Measurements from ENCODE around the gene GSKIP.
A peak's percentile ranks its signal among the peaks of the same experiment; 100 is the strongest.

The GSKIP gene

DNA sequence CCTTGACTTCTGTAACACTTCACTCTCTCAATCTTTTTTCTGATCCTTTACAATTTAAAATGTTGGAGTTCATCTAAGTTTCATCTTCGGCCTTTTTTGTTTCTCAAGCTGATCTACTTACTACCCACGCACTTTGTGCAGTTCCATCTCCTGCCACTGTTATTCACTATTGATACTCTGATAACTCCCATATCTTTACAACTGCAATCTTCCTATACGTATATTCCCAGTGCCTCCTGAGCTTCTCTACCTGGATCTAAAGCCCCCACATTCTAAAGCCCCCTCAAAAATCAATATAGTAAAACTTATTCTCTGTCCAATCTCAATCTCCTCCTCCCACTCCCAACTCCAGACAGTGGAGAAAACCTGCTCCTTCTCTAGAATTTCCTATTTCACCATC is 6.1 kb upstream of the GSKIP start:
- TF ChIP-seq EZH2phosphoT487 (conservative IDR thresholded peaks at IDR 0.05; ENCODE audit: low read length): no peak
- TF ChIP-seq, protein P1, sequence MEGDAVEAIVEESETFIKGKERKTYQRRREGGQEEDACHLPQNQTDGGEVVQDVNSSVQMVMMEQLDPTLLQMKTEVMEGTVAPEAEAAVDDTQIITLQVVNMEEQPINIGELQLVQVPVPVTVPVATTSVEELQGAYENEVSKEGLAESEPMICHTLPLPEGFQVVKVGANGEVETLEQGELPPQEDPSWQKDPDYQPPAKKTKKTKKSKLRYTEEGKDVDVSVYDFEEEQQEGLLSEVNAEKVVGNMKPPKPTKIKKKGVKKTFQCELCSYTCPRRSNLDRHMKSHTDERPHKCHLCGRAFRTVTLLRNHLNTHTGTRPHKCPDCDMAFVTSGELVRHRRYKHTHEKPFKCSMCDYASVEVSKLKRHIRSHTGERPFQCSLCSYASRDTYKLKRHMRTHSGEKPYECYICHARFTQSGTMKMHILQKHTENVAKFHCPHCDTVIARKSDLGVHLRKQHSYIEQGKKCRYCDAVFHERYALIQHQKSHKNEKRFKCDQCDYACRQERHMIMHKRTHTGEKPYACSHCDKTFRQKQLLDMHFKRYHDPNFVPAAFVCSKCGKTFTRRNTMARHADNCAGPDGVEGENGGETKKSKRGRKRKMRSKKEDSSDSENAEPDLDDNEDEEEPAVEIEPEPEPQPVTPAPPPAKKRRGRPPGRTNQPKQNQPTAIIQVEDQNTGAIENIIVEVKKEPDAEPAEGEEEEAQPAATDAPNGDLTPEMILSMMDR (IDR thresholded peaks at IDR 0.05; ENCODE audit: insufficient read depth, low read length, poor library complexity, severe bottlenecking): no peak
- no peak overlapping the region for H3K4me2 ChIP-seq (ENCODE audit: low read depth, low read length, poor library complexity, severe bottlenecking)
- H3K27ac ChIP-seq (ENCODE audit: low read depth, low read length): no peak overlapping the region

DNA sequence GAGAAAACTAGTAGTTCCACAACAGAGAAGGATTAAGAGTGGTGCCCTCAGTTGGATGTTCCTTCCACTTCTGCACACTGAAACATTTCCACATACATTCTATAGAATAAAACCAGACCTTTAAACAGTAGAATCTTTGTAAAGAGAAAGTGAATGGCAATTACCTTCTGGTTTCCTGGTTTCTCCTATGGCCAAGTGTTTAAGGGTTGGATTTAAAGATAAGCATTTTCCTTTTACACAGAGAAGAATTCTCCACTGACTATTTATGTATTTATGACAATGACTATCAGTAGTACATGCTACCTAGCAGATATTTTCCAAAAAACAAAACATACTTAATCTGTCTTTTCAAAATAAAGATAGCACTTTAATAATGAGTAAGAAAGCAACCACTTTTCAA is 3.4 kb upstream of the GSKIP start:
- Histone ChIP-seq H3K27ac (ENCODE audit: low read depth, low read length) (no peak overlapping the region), H3K9me3 (ENCODE audit: insufficient read depth, low read length) (no peaks in the 10 kb centered on the region), H3K36me3 (ENCODE audit: low read length) (no peaks in the 10 kb centered on the region), H3K4me2 (ENCODE audit: low read depth, low read length, poor library complexity, severe bottlenecking) (peak overlapping the region; percentile 11), H4K20me1 (ENCODE audit: low read depth, low read length) (no peaks in the 10 kb centered on the region), H2AFZ (ENCODE audit: low read depth, low read length, severe bottlenecking) (no peak overlapping the region), H3K4me3 (ENCODE audit: insufficient read depth, low read length, poor library complexity, severe bottlenecking) (no peak overlapping the region), H3K9me2 (replicated peaks; ENCODE audit: insufficient read depth, low read length) (no peaks in the 10 kb centered on the region), H3K79me2 (ENCODE audit: insufficient read depth, low read length) (peaks cover 45% of the 10 kb centered on the region), H3F3A (ENCODE audit: insufficient read depth) (no peaks in the 10 kb centered on the region), H3K9ac (ENCODE audit: low read length) (no peak overlapping the region), H3K27me3 (ENCODE audit: low read length) (no peaks in the 10 kb centered on the region)
- TF ChIP-seq, protein P1 (IDR thresholded peaks at IDR 0.05; ENCODE audit: insufficient read depth, low read length, poor library complexity, severe bottlenecking): no peak
- TF ChIP-seq EZH2phosphoT487 (conservative IDR thresholded peaks at IDR 0.05; ENCODE audit: low read length): no peak

More for the DNA sequence above, 6.1 kb upstream of the GSKIP start:
- Histone ChIP-seq H3K9me2 (replicated peaks; ENCODE audit: insufficient read depth, low read length) (no peaks in the 10 kb centered on the region), H3K4me3 (ENCODE audit: insufficient read depth, low read length, poor library complexity, severe bottlenecking) (no peak overlapping the region), H3K79me2 (ENCODE audit: insufficient read depth, low read length) (peaks cover 32% of the 10 kb centered on the region), H3K9ac (ENCODE audit: low read length) (no peak overlapping the region), H2AFZ (ENCODE audit: low read depth, low read length, severe bottlenecking) (no peak overlapping the region), H3K27me3 (ENCODE audit: low read length) (no peaks in the 10 kb centered on the region), H3F3A (ENCODE audit: insufficient read depth) (no peaks in the 10 kb centered on the region), H4K20me1 (ENCODE audit: low read depth, low read length) (no peaks in the 10 kb centered on the region), H3K36me3 (ENCODE audit: low read length) (no peaks in the 10 kb centered on the region), H3K9me3 (ENCODE audit: insufficient read depth, low read length) (no peaks in the 10 kb centered on the region)

DNA sequence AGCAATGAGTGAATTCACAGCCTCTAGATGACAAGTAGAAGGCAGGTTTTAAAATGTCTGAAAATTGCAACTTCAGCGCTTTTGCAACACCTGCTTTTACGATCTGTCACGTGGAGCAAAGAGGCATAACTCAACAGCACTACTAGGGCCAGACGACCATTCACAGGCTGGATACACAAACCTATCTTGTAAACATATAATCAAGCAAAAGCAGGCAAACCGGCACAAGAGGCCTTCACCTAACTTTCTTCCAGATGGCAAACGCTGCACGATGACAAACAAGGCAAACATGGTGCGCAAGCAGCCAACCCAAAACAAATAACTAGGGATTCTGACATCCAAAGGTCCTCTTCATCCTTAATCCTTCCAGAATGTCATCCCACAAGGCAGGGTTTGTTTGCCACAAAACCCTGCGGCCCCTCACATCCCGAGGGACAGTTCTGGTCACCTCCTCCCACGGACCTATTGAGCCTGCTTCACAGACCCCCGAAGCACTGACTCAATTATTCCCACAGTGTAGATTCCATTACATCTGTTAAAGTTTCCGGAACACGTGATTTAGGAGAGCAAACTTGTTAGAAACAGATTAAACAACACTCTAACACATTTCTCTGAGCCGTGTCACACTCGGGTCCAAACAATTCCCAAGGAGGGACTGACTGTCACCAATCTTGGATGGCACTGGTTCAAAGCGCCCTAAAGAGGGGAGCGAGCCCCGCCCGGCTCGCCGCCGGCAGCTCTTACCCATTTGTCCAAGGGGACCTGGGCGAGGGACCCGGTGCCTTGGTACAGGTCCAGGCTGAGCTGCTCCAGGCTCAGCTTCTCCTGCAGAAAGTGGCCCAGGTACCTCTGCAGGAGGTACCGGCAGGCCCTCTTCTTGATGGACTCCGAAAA is 1.0 kb upstream of the GSKIP start:
- Histone ChIP-seq H3K79me2 (ENCODE audit: insufficient read depth, low read length) (peaks cover 54% of the 10 kb centered on the region), H2AFZ (ENCODE audit: low read depth, low read length, severe bottlenecking) (peak overlapping the region; percentile 88), H4K20me1 (ENCODE audit: low read depth, low read length) (no peaks in the 10 kb centered on the region), H3K9me2 (replicated peaks; ENCODE audit: insufficient read depth, low read length) (no peaks in the 10 kb centered on the region), H3K9me3 (ENCODE audit: insufficient read depth, low read length) (no peaks in the 10 kb centered on the region), H3K4me3 (ENCODE audit: insufficient read depth, low read length, poor library complexity, severe bottlenecking) (peak overlapping the region; percentile 70), H3K9ac (ENCODE audit: low read length) (peak overlapping the region; percentile 78), H3F3A (ENCODE audit: insufficient read depth) (no peaks in the 10 kb centered on the region), H3K27me3 (ENCODE audit: low read length) (no peaks in the 10 kb centered on the region), H3K27ac (ENCODE audit: low read depth, low read length) (peak overlapping the region; percentile 74), H3K36me3 (ENCODE audit: low read length) (no peaks in the 10 kb centered on the region), H3K4me2 (ENCODE audit: low read depth, low read length, poor library complexity, severe bottlenecking) (peak overlapping the region; percentile 70)
- TF ChIP-seq, protein P1 (IDR thresholded peaks at IDR 0.05; ENCODE audit: insufficient read depth, low read length, poor library complexity, severe bottlenecking): no peak
- TF ChIP-seq EZH2phosphoT487 (conservative IDR thresholded peaks at IDR 0.05; ENCODE audit: low read length): no peak
